Motor neuron (in vitro differentiated cells): ENCODE data around the gene ATP12A. TPM values are rescaled to one million over a fixed set of nuclear protein-coding genes. Genes with fewer than 3 reads are reported as not detected.

Experiments used
- ATAC-seq, 8 experiments: fragments of 200-7000 bp; cut with Tn5 transposase; replicated peaks in 6 of 8; 2 replicates each; pipeline ENCODE4 v1.8.0; 2021; ENCODE audit warnings: mild to moderate bottlenecking in 8 of 8, moderate library complexity in 8 of 8
- H3K27ac ChIP-seq, 2 donors: fragments of 250-450 bp; sonication (Bioruptor Pico); 2 replicates each; pipeline ENCODE4 v1.9.0; 2021; ENCODE audit warnings: antibody characterized with exemption in 2 of 2, mild to moderate bottlenecking in 2 of 2, moderate library complexity in 1 of 2
- H3K4me1 ChIP-seq, 2 donors: fragments of 250-450 bp; sonication (Bioruptor Pico); replicated peaks in 1 of 2; 2 replicates each; pipeline ENCODE4 v1.6.1; 2021; ENCODE audit warnings: antibody characterized with exemption in 2 of 2, mild to moderate bottlenecking in 2 of 2, moderate library complexity in 1 of 2
- H3K4me3 ChIP-seq, 5 donors: fragments of 250-450 bp; sonication (Bioruptor Pico); 2 replicates each; pipeline ENCODE4 v1.9.0; 2021; ENCODE audit warnings: antibody characterized with exemption in 5 of 5, mild to moderate bottlenecking in 5 of 5, moderate library complexity in 4 of 5
- WGBS, 10 experiments: fragments of 450-650 bp; shearing (Covaris generic); methylation state at CpG; one replicate each; pipeline ENCODE4 v1.0.0; 2022; 5-methylcytosine and 5-hydroxymethylcytosine counted together
- in situ Hi-C, 9 experiments: fragments of 400-800 bp; cut with MboI; loops; one replicate each; pipeline ENCODE4 v1.15.0; 2021; ENCODE audit warnings: low sequenced_read_pairs in 9 of 9, low pct_unique_long_range_greater_than_20kb in 2 of 9; ENCODE audit not compliant: unreplicated experiment in 9 of 9
- total RNA-seq, 8 experiments: library from RNA; unstranded; fragments of 300-600 nt; gene quantifications; 2 replicates each; pipeline versions ENCODE4 v1.2.3 to v1.2.4, GENCODE V29; 2022

ATP12A gene
- total RNA-seq: under 1 TPM in 2 of 8 experiments, not detected in 6; 0.05 to 0.09 TPM

- in situ Hi-C loops: no loop called here
- 0 to 12% (median 2%) methylated on average over 1 to 16 of the region's 75 CpGs; no CpG with 5 or more reads in 4 of the 10 experiments for WGBS, 10 experiments
- peak in 7 of 8 experiments; percentile 30 to 89 (median 79) for ATAC-seq
Observed at GRCh38 chr13:24680258-24680920, at the start of gene ATP12A. ATP12A (plus strand) TSS chr13:24680408; CDS start chr13:24680744, 336 bp downstream.

GRCh38 chr13:24630851-24631620 lies 49.2 kb upstream of the ATP12A start:
- ATAC-seq: peak in 6 of 8 experiments; percentile 52 to 83 (median 78)
- Histone ChIP-seq H3K4me1 (peaks cover 0 to 5% of the 10 kb centered on the region in 2 donors), H3K27ac (peak overlapping the region in 1 of 2 donors; percentile 41), H3K4me3 (no peak overlapping the region)
- WGBS, 10 experiments: 40 to 92% (median 82%) methylated on average over 2 to 10 of the region's 13 CpGs; no CpG with 5 or more reads in 1 of the 10 experiments
- in situ Hi-C loops: no loop called here

More at GRCh38 chr13:24680258-24680920, at the start of gene ATP12A:
- Histone ChIP-seq H3K27ac (no peak within 1 kb of the TSS), H3K4me3 (peak within 1 kb of the TSS; percentile 37 to 50 (median 39)), H3K4me1 (peaks cover 0 to 4% of the 10 kb centered on the region in 2 donors)

DNA sequence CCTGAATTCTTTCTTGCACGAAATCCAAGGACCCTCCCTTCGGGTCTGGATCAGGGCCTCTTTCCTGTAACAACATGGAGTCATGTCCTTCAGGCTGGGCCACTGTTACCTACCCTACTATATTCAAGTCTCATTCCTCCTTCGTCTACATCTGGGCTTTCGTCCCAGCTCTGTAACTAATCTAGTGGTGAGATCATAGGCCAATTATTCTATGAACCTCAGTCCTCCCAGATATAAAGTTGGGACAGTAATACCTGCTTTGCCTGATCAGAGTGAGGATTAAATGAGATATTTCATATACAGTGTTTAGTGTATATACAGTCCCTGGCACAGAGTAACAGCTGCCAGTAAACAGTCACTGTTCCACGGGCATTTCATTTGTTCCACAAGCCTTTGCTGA lies 48.3 kb upstream of the ATP12A start:
- Histone ChIP-seq H3K4me3 (no peak overlapping the region), H3K27ac (no peak overlapping the region), H3K4me1 (peaks cover 0 to 5% of the 10 kb centered on the region in 2 donors)
- WGBS, 10 experiments: 38 to 93% (median 67%) methylated on average over 2 to 5 of the region's 5 CpGs; no CpG with 5 or more reads in 3 of the 10 experiments
- no peak for ATAC-seq
- in situ Hi-C loops: no loop called here

DNA sequence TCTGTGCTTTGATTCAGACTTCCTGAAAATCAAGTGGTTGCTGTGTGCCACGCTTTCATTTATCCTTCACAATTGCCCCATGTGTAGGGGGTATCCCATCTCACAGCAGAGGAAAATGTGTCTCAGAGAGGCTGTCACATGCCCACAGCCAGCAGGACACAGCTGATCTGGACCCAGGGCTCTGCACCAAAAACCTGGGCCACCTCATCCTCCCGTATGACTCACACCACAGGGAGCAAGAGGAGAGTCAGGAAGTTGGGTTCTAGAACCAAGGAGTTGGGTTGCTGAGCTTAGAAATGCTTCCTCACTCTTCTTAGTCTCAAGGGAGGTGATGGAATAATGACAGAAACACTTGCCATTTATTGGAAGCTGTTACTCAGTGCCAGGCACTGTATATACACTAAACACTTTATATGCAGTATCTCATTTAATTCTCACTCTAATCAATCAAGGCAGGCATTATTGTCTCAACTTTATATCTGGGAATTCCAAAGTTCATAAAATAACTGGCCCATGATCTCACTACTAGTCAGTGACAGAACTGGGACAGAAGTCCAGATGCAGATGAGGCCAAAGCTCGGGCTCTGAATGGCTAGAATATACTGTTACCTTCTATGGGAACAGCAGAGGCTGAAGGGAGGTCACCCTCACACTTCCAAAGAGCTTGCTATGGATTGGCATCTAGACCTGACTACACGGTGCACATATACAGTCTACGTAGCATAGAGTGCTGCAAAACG lies 47.7 kb upstream of the ATP12A start:
- ATAC-seq: no peak

DNA sequence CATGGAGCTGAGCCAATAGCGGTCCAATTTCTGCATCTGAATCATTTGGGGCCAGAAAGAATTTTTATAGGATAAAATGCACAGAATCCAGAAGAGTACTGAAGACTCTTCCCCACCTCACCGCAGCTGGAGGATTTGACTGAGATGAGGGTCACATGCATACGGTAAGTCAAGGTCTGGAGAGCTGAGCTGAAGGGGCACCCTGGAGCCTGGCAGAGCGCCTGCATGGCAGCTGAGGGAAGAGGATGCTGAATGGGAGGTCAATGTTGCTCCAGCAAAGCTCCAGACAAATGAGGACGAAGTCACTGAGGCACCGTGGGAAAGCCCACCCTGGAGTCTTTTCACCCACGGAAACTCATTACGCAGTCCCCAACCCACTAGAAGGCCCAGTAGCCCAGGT lies 43.4 kb upstream of the ATP12A start:
- no peak for ATAC-seq
- Histone ChIP-seq H3K4me1 (no peaks in the 10 kb centered on the region), H3K4me3 (no peak overlapping the region), H3K27ac (no peak overlapping the region)
- WGBS, 10 experiments: 33 to 94% (median 80%) methylated on average over 1 to 5 of the region's 8 CpGs
- in situ Hi-C loops: no loop called here

More for the DNA sequence above, 47.7 kb upstream of the ATP12A start:
- in situ Hi-C loops: no loop called here
- 60 to 89% (median 82%) methylated on average over 1 to 6 of the region's 6 CpGs; no CpG with 5 or more reads in 2 of the 10 experiments for WGBS, 10 experiments
- peaks cover 0 to 5% of the 10 kb centered on the region in 2 donors for H3K4me1 ChIP-seq
- no peak overlapping the region for H3K4me3 ChIP-seq
- no peak overlapping the region for H3K27ac ChIP-seq

GRCh38 chr13:24638096-24638495 lies 42.1 kb upstream of the ATP12A start:
- no peaks in the 10 kb centered on the region for H3K4me1 ChIP-seq
- ATAC-seq: no peak
- WGBS, 10 experiments: 80 to 96% (median 90%) methylated on average over 1 to 3 of the region's 23 CpGs; no CpG with 5 or more reads in 7 of the 10 experiments
- in situ Hi-C loops: no loop called here
- no peak overlapping the region for H3K27ac ChIP-seq
- no peak overlapping the region for H3K4me3 ChIP-seq

DNA sequence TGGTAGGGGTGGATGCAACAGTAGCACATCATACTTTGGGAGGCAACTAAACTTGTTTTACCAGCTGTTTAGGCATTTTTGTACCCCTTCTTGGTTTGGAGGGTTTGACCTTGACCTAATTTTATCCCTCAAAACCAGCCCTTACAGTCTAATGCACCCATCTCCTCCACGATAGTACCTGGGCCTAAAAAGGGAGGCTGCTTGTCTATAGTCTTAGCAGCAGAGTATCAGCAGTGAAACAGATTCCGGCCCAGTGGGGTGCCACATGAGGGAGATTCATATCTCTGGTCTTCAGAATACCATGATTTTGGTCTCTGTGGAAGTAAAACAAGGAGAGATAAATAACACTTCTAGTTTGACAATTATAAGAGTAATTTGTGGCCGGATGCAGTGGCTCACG lies 39.5 kb upstream of the ATP12A start:
- no peaks in the 10 kb centered on the region for H3K4me1 ChIP-seq
- H3K27ac ChIP-seq: no peak overlapping the region
- no peak for ATAC-seq
- WGBS, 10 experiments: 88 to 100% (median 97%) methylated on average over 1 to 4 of the region's 4 CpGs; no CpG with 5 or more reads in 2 of the 10 experiments
- no peak overlapping the region for H3K4me3 ChIP-seq
- in situ Hi-C loops: no loop called here

GRCh38 chr13:24642219-24642618 lies 38.0 kb upstream of the ATP12A start:
- no peak overlapping the region for H3K4me3 ChIP-seq
- H3K4me1 ChIP-seq: no peaks in the 10 kb centered on the region
- H3K27ac ChIP-seq: no peak overlapping the region
- 48 to 97% (median 71%) methylated on average over 1 to 6 of the region's 6 CpGs; no CpG with 5 or more reads in 1 of the 10 experiments for WGBS, 10 experiments
- in situ Hi-C loops: no loop called here
- no peak for ATAC-seq

GRCh38 chr13:24644036-24644435 lies 36.2 kb upstream of the ATP12A start:
- ATAC-seq: peak in 2 of 8 experiments; percentile 51 to 66
- in situ Hi-C loops: no loop called here
- Histone ChIP-seq H3K4me1 (no peaks in the 10 kb centered on the region), H3K27ac (no peak overlapping the region), H3K4me3 (no peak overlapping the region)
- 38 to 100% (median 89%) methylated on average over 1 of the region's 1 CpG; no CpG with 5 or more reads in 4 of the 10 experiments for WGBS, 10 experiments

- ATAC-seq: no peak
- in situ Hi-C loops: no loop called here
- H3K27ac ChIP-seq: no peak overlapping the region
Observed at GRCh38 chr13:24648271-24648670, 31.9 kb upstream of the ATP12A start.

GRCh38 chr13:24648983-24649687 lies 31.1 kb upstream of the ATP12A start:
- WGBS, 10 experiments: 10 to 100% (median 79%) methylated on average over 1 to 8 of the region's 14 CpGs; no CpG with 5 or more reads in 4 of the 10 experiments
- in situ Hi-C loops: no loop called here
- Histone ChIP-seq H3K4me1 (no peaks in the 10 kb centered on the region), H3K27ac (no peak overlapping the region), H3K4me3 (no peak overlapping the region)
- ATAC-seq: no peak

More at GRCh38 chr13:24648271-24648670, 31.9 kb upstream of the ATP12A start:
- Histone ChIP-seq H3K4me3 (no peak overlapping the region), H3K4me1 (no peaks in the 10 kb centered on the region)

DNA sequence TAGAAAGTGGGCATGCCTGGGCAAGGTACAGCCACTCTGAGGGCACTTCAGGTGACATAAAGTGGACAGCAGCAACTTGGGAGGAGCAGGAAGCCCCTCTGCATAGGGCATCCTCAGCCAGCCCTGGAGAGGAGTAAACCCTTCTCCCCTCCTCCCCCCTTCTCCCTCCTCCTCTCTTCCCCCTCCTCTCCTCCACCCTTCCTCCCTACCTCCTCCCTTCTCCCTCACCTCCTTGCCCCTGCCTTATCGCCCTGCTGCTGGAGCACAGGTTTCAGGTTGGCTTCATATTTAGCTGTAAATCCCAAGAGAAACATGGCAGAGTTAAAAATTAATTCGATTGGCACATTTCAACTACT lies 30.5 kb upstream of the ATP12A start:
- ATAC-seq: peak in 1 of 8 experiments; percentile 24
- 0 to 100% (median 66%) methylated on average over 1 to 2 of the region's 2 CpGs; no CpG with 5 or more reads in 6 of the 10 experiments for WGBS, 10 experiments
- in situ Hi-C loops: no loop called here
- H3K4me1 ChIP-seq: no peaks in the 10 kb centered on the region
- no peak overlapping the region for H3K27ac ChIP-seq
- no peak overlapping the region for H3K4me3 ChIP-seq
